ENCODE measurements around the gene GC. TPM values are rescaled to one million over a fixed set of nuclear protein-coding genes. Genes with fewer than 3 reads are reported as not detected.

GC gene
- 1.8 TPM for total RNA-seq (2021; ENCODE audit: unreplicated experiment)
- polyA plus RNA-seq (2012) = not detected in 2 replicates
- not detected for Bru-seq, nascent RNA
- BruChase-seq, experiment 1, labeled RNA remaining after a 6-hour chase = not detected
- BruChase-seq, experiment 2, labeled RNA remaining after a 2-hour chase = not detected
- long read RNA-seq = 0 reads

DNA sequence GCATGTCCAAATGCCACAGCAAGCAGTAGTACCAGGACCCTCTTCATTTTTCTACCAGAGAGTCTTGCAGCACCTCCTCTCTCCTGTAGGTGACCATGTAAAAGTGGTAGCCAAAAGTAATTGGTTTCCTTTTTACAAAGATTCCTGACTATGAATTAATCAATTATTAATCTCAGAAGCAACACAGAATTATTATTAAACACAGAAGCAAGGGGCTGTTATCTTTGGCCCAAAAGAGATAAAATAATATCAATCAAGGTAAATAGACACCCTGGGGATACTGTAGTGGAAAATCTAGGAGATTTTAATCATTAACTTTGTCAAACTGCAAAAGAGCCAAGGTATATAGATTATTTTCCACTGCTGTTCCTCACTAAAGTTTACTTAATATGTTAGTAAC, at the start of gene GC:
GC (minus strand) TSS at position 108 of the 400 bp plus-strand sequence; CDS start at position 47, 61 bp downstream.
- no peaks in the 10 kb centered on the region for H3K4me1 ChIP-seq (ENCODE audit: control insufficient read depth in 1 of 2, insufficient read depth in 2 of 2, low read length in 2 of 2)
- H3K27ac ChIP-seq (ENCODE audit: low read depth, low read length) = no peak within 1 kb of the TSS
- ChIA-PET POLR2A (no interaction called here), RAD21 (ENCODE audit: low non-redundant PET in 1 of 2, low total read pairs in 2 of 2, uncharacterized antibody in 2 of 2, unreplicated experiment in 2 of 2) (no interaction called here), CTCF (no interaction called here)
- no TSS peak for BruUV-seq (replicated peaks)
- no peaks in the 10 kb centered on the region for H3K9me2 ChIP-seq (ENCODE audit: insufficient read depth)
- no peaks in the 10 kb centered on the region for H4K20me1 ChIP-seq (ENCODE audit: insufficient read depth)
- H3K79me2 ChIP-seq (ENCODE audit: insufficient read depth, low read length) = no peaks in the 10 kb centered on the region
- H3K4me2 ChIP-seq (ENCODE audit: low read length) = no peak within 1 kb of the TSS
- DNase-seq (ENCODE audit: low read depth, low spot score) = no peak
- no peaks in the 10 kb centered on the region for H3K36me3 ChIP-seq (ENCODE audit: control insufficient read depth in 1 of 2, insufficient read depth in 2 of 2, low read length in 2 of 2)
- H3K27me3 ChIP-seq (ENCODE audit: insufficient read depth, low read length) = no peaks in the 10 kb centered on the region
- no peak for ATAC-seq
- no peak within 1 kb of the TSS for H2AFZ ChIP-seq (ENCODE audit: low read depth, low read length, poor library complexity, severe bottlenecking)
- H3K9ac ChIP-seq (ENCODE audit: low read length) = no peak within 1 kb of the TSS
- no peak within 1 kb of the TSS for H3K4me3 ChIP-seq (replicated peaks in 1 of 2; ENCODE audit: low read depth in 1 of 2, low read length in 2 of 2)
- peaks cover 0 to 7% of the 10 kb centered on the region in 2 experiments; a peak in 1 of 4 replicates for H3K9me3 ChIP-seq (ENCODE audit: control insufficient read depth in 1 of 2, insufficient read depth in 1 of 2, low read depth in 1 of 2, low read length in 2 of 2)
- no peak for TF ChIP-seq ZNF274 (IDR thresholded peaks at IDR 0.05; ENCODE audit: low read depth, low read length)
- TF ChIP-seq POLR2AphosphoS5 (IDR thresholded peaks at IDR 0.05; ENCODE audit: low read depth, low read length) = no peak
- no peak for TF ChIP-seq FOSL1 (IDR thresholded peaks at IDR 0.05; ENCODE audit: low read depth)
- TF ChIP-seq CTCF (IDR thresholded peaks at IDR 0.05 in 2 of 3, conservative IDR thresholded peaks at IDR 0.05 in 1 of 3; ENCODE audit: borderline replicate concordance in 1 of 3, insufficient read depth in 1 of 3, low read depth in 2 of 3, low read length in 2 of 3) = no peak
- no peak for TF ChIP-seq EZH2phosphoT487 (IDR thresholded peaks at IDR 0.05; ENCODE audit: borderline replicate concordance)
- intact Hi-C loops (cut with micrococcal nuclease) = no loop called here

- Histone ChIP-seq H3K9ac (ENCODE audit: low read length) (no peak overlapping the region), H3K4me2 (ENCODE audit: low read length) (no peak overlapping the region), H3K4me3 (replicated peaks in 1 of 2; ENCODE audit: low read depth in 1 of 2, low read length in 2 of 2) (no peak overlapping the region), H3K9me3 (ENCODE audit: control insufficient read depth in 1 of 2, insufficient read depth in 1 of 2, low read depth in 1 of 2, low read length in 2 of 2) (peaks cover 3 to 6% of the 10 kb centered on the region in 2 experiments; a peak in 2 of 4 replicates), H3K27ac (ENCODE audit: low read depth, low read length) (no peak overlapping the region), H3K9me2 (ENCODE audit: insufficient read depth) (no peaks in the 10 kb centered on the region), H3K4me1 (ENCODE audit: control insufficient read depth in 1 of 2, insufficient read depth in 2 of 2, low read length in 2 of 2) (no peaks in the 10 kb centered on the region), H3K36me3 (ENCODE audit: control insufficient read depth in 1 of 2, insufficient read depth in 2 of 2, low read length in 2 of 2) (no peaks in the 10 kb centered on the region), H4K20me1 (ENCODE audit: insufficient read depth) (no peaks in the 10 kb centered on the region), H3K79me2 (ENCODE audit: insufficient read depth, low read length) (no peaks in the 10 kb centered on the region), H3K27me3 (ENCODE audit: insufficient read depth, low read length) (no peaks in the 10 kb centered on the region), H2AFZ (ENCODE audit: low read depth, low read length, poor library complexity, severe bottlenecking) (no peak overlapping the region)
- CTCF ChIA-PET = no interaction called here
- POLR2A ChIA-PET = no interaction called here
- BruUV-seq (replicated peaks) = no TSS peak
- ATAC-seq (no peak), DNase-seq (ENCODE audit: low read depth, low spot score) (no peak)
- RAD21 ChIA-PET (ENCODE audit: low non-redundant PET in 1 of 2, low total read pairs in 2 of 2, uncharacterized antibody in 2 of 2, unreplicated experiment in 2 of 2) = no interaction called here
- TF ChIP-seq, protein P1, sequence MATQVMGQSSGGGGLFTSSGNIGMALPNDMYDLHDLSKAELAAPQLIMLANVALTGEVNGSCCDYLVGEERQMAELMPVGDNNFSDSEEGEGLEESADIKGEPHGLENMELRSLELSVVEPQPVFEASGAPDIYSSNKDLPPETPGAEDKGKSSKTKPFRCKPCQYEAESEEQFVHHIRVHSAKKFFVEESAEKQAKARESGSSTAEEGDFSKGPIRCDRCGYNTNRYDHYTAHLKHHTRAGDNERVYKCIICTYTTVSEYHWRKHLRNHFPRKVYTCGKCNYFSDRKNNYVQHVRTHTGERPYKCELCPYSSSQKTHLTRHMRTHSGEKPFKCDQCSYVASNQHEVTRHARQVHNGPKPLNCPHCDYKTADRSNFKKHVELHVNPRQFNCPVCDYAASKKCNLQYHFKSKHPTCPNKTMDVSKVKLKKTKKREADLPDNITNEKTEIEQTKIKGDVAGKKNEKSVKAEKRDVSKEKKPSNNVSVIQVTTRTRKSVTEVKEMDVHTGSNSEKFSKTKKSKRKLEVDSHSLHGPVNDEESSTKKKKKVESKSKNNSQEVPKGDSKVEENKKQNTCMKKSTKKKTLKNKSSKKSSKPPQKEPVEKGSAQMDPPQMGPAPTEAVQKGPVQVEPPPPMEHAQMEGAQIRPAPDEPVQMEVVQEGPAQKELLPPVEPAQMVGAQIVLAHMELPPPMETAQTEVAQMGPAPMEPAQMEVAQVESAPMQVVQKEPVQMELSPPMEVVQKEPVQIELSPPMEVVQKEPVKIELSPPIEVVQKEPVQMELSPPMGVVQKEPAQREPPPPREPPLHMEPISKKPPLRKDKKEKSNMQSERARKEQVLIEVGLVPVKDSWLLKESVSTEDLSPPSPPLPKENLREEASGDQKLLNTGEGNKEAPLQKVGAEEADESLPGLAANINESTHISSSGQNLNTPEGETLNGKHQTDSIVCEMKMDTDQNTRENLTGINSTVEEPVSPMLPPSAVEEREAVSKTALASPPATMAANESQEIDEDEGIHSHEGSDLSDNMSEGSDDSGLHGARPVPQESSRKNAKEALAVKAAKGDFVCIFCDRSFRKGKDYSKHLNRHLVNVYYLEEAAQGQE (IDR thresholded peaks at IDR 0.05; ENCODE audit: low read depth) = no peak
- TF ChIP-seq EGR1 (IDR thresholded peaks at IDR 0.05; ENCODE audit: low read depth) = no peak
- TF ChIP-seq EZH2phosphoT487 (IDR thresholded peaks at IDR 0.05; ENCODE audit: borderline replicate concordance) = no peak
- no peak for TF ChIP-seq ELF1 (IDR thresholded peaks at IDR 0.05; ENCODE audit: borderline replicate concordance, low read depth)
- TF ChIP-seq ZFX (IDR thresholded peaks at IDR 0.05) = no peak
- TF ChIP-seq FOSL1 (IDR thresholded peaks at IDR 0.05; ENCODE audit: low read depth) = no peak
- intact Hi-C loops (cut with micrococcal nuclease) = no loop called here
Measured at GRCh38 chr4:71833232-71833900, 49.5 kb upstream of the GC start.
